GM19043 (cell line): ENCODE data around the gene FAM72A.
"Not testable (repeated sequence)": the region's sequence is repeated elsewhere in the genome, so short reads cannot be mapped to it uniquely, and the experiment has no call there.

Source experiments
- ATAC-seq: cut with Tn5 transposase; IDR thresholded peaks from one replicate; pipeline ENCODE4 v1.9.1; 2021; ENCODE audit warnings: low read depth; ENCODE audit not compliant: unreplicated experiment

Gene FAM72A

DNA sequence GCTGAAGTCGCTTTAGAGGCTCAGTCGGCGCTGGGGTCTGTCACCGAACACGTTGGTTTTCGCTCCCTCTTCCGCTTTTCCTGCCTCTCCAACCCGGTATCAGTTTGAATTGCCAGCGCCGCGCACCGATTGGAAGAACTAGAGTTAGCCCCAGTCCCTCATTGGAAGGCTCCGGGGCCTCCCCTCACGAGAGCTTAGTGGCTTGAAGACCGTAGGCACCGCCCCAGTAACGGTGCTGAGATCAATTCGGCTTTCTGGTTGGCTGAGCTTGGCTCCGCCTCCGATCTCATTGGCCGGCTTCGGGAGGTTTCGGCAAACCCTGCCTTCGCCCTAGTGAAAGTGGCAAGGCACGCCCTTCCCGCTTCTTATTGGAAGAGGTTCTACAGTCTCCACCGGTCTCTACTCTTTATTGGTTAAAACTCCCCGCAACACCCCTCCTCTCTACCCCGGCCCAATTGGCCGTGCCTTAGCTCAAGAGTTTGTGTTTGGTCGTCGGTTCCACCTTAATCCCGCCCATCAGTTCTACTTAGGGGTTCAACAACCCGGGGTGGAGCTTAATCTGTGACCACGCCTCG lies at the start of gene FAM72A:
FAM72A (minus strand) TSS at position 51 of the 575 bp plus-strand sequence. CDS start 814 bp downstream, outside the sequence.
- ATAC-seq: peak; percentile 84

DNA sequence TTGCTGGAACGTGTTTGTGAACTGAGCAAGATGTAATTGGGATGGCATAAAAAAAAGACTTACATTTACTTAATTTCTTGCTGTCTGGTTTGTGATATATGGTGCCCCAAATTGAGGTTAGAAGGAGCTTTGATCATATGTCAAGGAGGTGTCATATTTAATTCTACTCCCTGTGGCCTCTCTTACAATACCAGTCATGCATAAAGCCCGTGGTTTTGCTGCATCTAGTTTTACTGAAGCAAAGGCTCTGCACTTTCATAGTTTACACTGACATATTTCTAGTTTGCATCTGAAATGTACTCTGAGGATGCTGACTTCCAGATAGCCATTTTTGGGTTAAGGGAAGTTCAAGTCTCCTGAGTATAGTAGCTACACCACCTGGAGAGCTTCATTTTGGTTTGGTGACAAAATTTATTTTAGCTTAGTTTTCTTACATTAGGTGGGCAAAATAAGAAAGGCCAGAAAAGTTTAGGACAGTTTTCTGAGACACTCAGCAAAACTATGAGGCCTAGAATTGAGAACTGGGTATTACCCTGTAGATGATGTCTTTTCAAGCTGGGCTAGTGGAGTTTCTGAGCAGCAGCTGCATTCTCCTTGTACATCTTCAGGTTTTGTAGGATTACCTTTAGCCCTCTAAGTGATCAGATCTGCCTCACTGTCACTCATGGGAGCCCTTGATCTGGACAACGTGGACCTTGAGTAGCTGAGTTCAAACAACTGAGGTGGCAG lies 48.5 kb upstream of the FAM72A start:
- not testable (repeated sequence) for ATAC-seq

DNA sequence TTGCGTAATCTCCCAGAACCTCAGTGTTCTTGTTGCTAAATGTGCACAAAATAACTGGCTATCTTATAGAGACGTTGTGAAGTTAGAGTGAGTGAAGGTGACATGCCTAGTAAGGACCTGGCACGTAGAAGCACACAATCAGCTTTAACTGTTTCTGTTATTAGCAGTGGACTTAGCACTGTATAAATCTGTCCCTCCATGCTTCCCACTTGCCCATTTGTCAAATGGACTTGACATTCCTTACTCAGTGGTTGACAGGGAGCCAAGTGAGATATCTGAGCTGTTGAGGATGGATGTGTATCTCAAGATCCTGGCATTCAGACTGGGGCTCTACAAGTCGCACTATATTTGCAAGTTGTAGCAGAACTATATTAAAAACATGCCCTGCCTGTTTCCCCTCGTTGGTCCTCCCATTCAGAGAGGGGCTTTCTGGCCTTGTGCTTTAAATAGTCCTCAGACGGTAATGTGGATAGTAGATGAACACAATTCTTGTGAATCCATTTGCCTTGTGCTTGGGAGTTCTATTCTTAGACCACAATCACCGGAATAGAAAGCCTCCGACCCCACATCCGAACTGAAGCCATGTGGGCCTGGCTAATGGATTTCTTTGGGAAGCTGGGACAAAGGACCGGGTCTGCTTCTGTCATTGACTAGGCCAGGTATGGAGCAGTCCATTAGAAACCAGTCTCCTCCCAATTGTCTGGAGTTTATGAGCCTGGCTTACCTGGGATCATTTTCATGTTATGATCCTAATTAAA lies 43.7 kb upstream of the FAM72A start:
- ATAC-seq: not testable (repeated sequence)

DNA sequence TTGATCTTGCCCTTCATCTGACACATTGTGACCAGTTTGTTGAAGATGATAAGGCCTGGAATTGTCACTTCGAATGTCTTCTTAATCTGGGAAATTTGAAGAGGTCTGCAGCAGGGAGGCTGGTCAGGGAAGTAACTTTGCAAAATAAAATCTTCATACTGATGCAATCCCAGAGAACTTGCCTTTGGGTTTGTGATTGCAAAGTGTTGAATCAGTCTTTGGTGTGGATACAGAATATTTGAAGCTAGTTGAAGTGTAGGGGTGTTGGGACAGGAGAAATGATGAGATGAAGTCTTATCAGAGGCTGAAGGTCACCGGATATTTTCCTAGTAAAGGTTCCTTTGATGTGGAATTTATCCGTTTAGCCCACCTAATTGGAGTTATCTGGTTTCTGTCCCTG lies 42.8 kb upstream of the FAM72A start:
- ATAC-seq: not testable (repeated sequence)

DNA sequence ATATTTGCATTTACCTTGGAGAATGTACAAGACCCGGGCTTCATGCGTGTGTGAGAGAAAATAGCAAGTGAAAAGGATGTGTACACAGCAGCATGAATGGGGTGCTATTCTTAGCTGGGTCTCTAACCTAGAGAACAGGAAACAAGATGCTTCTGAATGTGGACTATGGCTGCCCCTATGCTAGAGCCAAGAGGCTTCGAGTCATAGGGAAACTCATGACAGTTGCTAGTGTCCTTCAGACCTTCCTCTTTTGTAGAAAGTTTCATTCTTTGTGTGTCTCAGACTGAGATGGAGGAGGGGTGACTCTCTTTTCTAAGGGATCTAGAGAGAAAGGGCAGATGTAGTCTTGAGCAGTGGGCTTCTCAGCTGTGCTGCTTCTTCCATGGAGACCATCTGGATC lies 40.7 kb upstream of the FAM72A start:
- peak; percentile 98 for ATAC-seq

DNA sequence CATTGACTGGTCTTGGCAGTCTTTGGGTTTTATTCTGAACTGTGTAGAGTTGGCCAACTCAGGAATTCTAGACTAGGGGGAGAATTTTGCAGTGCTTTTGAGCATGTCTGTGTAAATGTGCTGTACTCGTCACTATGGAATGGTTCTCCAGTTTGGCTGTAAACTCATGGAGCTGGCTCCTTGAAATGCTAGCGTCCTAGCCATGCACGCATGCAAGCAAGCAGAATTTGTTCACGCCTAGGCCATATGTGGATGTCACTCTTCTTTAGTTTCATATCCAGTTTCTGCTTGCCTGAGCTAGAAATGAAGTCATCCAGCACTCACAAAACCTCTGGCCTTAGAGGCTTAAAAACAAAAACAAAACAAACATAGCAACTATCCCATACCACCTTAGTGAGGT lies 37.6 kb upstream of the FAM72A start:
- not testable (repeated sequence) for ATAC-seq

DNA sequence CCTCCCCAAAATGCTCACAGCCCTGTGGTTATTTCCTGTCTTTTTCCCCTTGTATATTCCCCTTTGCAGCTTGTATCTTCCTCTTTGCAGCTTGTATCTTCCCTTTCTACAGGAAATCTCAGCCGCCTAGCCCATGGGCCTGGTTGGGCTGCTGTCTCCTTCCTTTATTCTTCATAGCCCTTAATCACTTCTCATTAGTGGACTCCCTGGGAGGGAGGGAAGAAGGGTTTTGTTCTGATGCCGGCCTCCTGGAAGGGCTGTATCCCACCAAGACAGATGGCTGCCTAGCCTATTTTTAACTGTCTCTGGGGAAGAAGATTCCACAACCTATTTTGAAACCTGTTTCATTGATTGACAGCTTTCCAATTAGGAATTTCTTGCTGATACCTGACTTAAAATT lies 32.6 kb upstream of the FAM72A start:
- ATAC-seq: not testable (repeated sequence)

DNA sequence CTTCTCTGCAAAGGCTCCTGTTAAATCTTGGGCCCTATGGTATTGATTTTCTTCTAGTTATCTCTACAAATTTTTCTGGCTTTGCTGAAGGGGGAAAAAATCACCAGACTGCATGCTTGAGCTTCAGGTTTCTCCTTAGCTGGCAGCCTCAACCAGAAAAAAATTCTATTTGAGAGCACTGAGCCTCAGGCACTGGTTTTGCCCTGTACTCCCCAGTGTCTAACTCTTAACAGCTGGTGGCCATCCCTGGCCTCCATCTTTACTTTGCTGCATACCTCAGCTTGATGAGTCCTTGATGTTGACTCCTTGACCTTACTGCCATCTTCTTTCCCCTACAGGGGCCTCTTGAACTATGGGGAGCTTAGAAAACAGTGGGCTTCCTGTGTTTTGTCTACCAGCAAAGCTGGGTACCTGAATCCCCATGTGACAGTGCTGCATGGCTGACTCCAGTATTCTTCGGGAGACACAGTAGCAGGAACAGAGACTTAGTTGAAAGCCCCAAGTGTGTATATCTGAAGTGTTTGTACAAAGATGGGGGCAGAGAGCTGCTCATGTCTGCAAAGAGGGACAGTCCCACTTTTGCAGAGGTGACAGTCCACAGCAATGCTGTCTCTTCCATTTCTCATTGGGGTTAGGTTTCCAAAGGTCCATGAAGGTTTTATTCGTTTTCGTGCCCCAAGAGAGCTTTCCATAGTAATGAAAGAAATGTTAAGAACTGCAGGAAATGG lies 31.7 kb upstream of the FAM72A start:
- not testable (repeated sequence) for ATAC-seq

DNA sequence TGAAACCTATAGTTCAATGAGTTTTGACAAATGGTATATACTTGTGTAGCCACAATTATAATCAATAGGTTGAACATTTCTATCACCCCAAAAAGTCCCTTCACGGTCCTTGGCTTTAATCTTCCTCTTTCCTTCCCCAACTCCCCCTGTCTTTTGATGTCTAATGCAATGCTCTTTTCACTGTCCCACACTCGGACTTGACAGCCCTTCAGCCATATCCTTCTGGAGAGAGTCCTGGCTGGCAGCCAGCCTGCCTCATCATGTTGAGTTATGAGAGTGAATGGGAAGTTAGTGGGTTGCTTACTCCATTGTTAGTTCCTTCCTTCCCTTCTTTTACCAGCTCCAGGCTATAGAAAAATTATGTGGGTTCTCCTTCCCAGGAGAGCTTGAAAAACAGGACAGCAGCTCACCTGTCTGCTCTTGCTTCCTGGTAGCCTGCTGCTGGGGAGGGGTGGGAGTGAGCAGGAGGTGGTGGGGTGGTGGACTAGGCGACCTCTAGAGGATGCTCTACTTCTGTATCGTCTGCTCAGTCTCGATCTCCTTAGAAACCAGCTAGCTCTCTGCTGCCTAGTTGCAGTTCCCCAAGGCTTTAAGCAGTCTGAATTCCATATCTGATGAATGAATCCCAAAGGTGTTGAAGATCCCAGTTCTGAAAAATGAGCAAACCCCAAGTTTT lies 30.5 kb upstream of the FAM72A start:
- peak; percentile 72 for ATAC-seq

DNA sequence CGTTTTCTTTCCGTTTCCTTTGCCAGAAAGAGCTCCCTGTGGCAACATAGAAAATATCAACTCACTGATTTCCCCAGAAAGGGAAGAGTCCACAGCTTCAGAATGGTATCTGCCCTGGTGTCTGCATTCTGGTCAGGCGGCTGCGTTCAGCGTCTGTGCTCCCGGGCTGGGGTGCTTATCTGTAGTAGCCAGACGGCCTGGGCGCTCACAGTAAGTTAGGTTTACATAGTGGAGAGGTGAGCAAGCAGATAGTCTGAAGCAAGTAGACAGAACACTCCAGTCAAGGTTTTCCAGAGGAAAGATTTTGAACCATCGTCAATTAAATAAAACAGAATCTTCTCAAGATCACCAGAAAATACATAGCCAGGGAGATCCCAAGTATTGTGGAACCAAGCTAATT lies 29.4 kb upstream of the FAM72A start:
- ATAC-seq: not testable (repeated sequence)

DNA sequence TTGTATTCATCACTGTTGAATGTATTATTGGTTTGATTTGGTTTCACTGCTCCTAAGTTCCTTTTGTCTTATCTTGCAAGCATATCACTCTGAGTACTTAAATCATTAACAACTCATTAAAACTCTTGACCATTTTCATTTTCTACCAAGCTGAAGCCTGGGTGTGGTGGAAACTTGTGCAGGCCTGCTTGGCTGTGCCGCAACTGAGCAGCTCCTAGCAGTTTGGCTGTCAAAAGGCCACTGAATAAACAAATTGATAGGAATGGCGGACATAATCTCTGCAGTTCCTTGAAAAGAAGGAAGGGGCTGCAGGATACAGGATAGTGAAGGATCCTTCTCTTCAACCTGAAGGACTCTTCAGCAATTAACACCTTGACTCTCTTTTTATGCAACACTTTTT lies 26.6 kb upstream of the FAM72A start:
- not testable (repeated sequence) for ATAC-seq

DNA sequence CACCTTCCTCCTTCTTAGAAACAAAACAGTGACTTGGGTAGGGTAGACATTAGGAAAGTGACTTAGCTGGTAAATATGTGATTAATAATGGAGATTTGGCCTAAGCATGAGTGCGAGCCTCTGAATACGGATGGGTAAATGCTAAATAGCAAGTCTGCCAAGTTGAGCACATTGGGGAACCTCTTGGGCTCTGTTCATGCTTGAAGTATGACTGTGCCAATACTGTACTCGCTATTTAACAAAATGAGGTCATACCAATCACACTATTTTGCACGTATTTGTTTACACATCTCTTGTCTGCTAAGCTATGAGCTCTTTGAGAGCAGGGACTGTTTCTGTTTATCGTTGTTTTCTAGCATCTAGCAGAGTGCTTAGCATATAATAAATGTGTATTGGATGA lies 24.2 kb upstream of the FAM72A start:
- not testable (repeated sequence) for ATAC-seq

DNA sequence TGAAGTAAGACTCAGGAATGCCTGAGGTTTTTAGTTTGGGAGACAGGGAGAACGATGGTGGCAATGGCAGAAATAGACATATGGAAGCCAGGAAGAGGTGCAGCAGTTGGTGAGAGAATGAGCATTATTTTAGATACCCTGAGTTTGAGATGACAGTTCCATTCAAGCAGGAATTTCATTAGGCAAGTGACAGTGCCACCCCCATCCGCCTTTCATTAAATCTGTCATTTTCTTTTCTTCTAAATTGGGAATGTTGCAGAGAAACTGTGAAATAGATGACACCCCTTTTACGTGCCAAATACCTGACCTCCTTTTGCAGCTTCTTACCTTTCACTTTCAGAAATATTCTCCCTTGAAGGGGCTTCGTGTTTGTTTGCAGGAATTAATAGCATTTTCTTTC lies 22.7 kb upstream of the FAM72A start:
- not testable (repeated sequence) for ATAC-seq

DNA sequence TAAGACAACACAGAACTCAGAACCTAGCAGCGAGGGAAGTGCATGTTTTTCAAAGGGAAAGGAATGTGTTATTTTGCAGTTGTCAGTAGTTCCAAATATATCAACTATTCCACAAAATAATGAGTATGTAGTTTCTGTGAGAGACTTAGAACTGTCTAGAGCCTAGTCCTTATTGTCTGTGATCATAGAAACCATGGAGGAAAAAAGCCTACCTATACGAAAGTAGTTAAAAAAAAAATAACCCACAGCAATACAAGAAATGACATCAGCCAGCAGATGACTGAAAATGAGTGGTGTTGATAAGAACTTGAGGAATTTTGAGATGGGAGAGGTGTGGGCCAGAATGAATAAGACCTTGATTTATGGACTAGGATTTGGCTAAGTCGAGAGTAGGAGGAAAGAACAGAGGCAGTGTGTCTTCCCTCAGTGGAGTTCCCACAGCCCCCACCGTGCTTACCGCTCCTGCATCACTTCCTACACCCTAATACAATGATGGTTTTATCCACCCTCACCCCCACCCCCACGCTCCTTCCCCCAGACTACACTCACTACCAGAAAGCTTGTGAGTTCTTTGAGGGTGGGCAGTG lies 21.6 kb upstream of the FAM72A start:
- not testable (repeated sequence) for ATAC-seq

DNA sequence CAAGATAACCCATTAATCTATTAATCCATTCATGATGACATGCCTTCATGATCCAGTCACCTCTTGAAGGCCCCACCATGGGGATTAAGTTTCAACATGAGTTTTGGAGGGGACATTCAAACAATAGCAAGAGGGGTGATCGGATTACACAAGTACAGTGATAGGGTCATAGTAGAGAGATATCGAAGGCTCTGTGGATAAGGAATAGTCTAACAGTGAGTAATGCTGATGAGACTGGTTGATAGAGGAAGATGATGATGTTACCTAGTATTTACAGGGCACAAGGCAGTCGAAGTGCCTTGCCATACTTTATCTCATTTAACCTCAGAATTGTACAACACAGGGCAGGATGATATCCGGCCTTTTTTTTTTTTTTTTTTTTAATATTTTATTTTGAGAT lies 18.9 kb upstream of the FAM72A start:
- not testable (repeated sequence) for ATAC-seq

DNA sequence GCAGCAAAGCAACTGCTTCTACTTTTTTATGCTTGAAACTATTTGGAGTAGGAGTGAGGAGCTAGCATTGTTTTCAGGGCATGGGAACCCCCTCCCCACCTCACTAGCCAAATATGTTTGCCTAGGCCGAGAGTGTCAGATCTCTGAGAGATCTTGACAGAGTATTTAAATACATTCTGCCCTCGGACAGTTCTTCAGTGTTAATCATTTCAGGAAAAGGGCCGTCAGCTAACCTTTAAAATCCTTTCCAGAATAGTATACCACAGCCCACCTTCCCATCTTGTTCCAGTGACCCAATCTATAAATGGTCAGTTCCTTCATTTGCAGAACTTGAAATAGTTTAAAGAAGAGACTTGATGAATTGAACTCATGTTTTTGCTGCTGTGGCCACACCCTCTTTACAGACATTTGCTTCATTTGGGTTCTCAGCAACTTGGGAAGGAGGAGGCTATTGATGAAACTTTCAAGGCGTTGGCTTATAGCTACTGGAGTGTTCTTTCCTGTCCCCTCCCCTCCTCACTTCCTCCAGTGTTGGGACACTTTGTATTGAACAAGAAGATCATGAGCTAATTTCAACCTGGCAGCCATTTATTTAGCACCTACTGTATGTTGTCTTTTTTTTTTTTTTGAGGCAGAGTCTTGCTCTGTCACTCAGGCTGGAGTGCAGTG lies 17.8 kb upstream of the FAM72A start:
- not testable (repeated sequence) for ATAC-seq

DNA sequence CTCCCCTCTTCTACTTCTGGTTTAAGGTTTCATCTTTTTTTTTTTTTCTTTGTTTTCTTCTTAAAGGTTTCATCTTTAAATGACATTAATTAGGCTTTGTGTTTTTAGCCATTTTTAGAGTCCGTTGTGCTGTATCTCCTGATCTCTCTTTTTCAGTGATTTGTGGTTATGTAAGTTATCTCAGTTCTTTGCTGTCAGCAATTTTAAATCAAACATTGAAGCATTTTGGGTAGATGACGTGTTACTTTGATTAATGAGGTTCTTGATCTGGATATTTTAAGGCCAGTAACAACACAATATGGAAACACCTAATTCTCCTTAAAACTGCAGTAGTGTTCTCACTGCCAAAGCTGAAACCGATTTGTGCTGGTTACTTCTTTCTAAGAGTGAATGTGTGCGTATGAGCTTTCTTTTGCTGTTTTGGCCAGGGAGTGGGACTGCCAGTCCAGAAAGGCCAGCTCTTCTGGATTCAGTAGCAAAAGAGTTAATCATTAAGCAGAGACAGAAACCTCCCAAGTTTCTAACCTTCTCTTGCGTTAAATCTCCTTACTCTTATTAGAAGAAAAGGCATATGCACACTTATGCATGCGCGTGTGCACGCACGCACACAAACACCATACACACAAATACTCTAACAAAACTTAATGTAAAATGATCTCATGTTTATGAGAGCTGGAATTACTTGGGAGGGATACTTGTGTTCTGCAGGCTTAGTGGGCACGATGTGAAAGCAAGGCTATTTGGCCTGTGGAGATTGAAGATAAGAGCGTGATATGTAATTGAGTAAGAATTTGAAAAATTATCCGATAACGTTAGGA lies 17.1 kb upstream of the FAM72A start:
- not testable (repeated sequence) for ATAC-seq

DNA sequence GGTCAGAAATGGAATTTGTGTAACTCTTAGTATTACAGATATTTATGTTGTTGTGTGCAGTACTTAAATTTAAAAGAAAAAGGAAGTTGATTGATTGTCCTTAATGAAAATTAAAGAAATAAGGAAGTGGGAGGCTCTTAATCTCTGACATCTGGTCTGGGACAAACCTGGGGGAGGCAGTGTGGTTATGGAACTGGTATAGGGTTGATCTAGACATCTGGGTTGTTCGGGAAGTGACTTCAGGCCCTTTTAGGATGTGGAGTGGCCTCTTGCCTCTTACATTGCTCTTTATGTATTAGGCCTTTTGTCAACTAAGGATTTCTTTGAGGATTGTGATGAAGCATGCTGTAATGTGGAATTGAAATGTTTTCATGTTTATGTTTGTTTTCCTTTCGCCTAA lies 16.1 kb upstream of the FAM72A start:
- not testable (repeated sequence) for ATAC-seq
